ENCODE measurements around the gene TBX2. TPM values are rescaled to one million over a fixed set of nuclear protein-coding genes. Genes with fewer than 3 reads are reported as not detected.

TBX2 gene
- total RNA-seq, 2 donors from 2014 or later = 0.10 to 0.44 TPM

- Mint-ChIP-seq H3K4me3 (peak overlapping the region; percentile 83 to 84), H3K9me3 (no peaks in the 10 kb centered on the region), H3K4me1 (ENCODE audit: low read depth) (peaks cover 22% of the 10 kb centered on the region), H3K36me3 (ENCODE audit: insufficient read depth in 2 of 2) (no peaks in the 10 kb centered on the region), H3K27me3 (ENCODE audit: low read depth) (peaks cover 36% of the 10 kb centered on the region), H3K27ac (no peak overlapping the region)
- peak; percentile 14 to 18 for ATAC-seq (replicated peaks in 1 of 2)
- DNase-seq = peak in 1 of 2 donors; percentile 47
Measured at GRCh38 chr17:61411261-61412142, 11.9 kb downstream of the TBX2 start.

GRCh38 chr17:61412143-61412859, 12.7 kb downstream of the TBX2 start:
- peaks cover 28% of the 10 kb centered on the region for H3K27me3 Mint-ChIP-seq (ENCODE audit: low read depth)
- H3K4me3 Mint-ChIP-seq = peak overlapping the region; percentile 83 to 84
- H3K4me1 Mint-ChIP-seq (ENCODE audit: low read depth) = peaks cover 27% of the 10 kb centered on the region
- ATAC-seq (replicated peaks in 1 of 2) (peak; percentile 75), DNase-seq (peak; percentile 80 to 88)
- H3K36me3 Mint-ChIP-seq (ENCODE audit: insufficient read depth in 2 of 2) = no peaks in the 10 kb centered on the region
- H3K9me3 Mint-ChIP-seq = no peaks in the 10 kb centered on the region
- H3K27ac Mint-ChIP-seq = no peak overlapping the region

- peak overlapping the region; percentile 65 to 74 for H3K4me3 Mint-ChIP-seq
- H3K27me3 Mint-ChIP-seq (ENCODE audit: low read depth) = peaks cover 20% of the 10 kb centered on the region
- DNase-seq = no peak
- no peaks in the 10 kb centered on the region for H3K9me3 Mint-ChIP-seq
- no peak for ATAC-seq (replicated peaks in 1 of 2)
- no peak overlapping the region for H3K27ac Mint-ChIP-seq
- no peaks in the 10 kb centered on the region for H3K36me3 Mint-ChIP-seq (ENCODE audit: insufficient read depth in 2 of 2)
- H3K4me1 Mint-ChIP-seq (ENCODE audit: low read depth) = peaks cover 22% of the 10 kb centered on the region
Measured at GRCh38 chr17:61412860-61413660, 13.4 kb downstream of the TBX2 start.

GRCh38 chr17:61413661-61414126, 14.1 kb downstream of the TBX2 start:
- H3K27ac Mint-ChIP-seq = no peak overlapping the region
- H3K4me1 Mint-ChIP-seq (ENCODE audit: low read depth) = peaks cover 16% of the 10 kb centered on the region
- ATAC-seq (replicated peaks in 1 of 2) = no peak
- H3K36me3 Mint-ChIP-seq (ENCODE audit: insufficient read depth in 2 of 2) = no peaks in the 10 kb centered on the region
- H3K27me3 Mint-ChIP-seq (ENCODE audit: low read depth) = peaks cover 15% of the 10 kb centered on the region
- no peaks in the 10 kb centered on the region for H3K9me3 Mint-ChIP-seq
- peak overlapping the region in 1 of 2 donors; percentile 48 for H3K4me3 Mint-ChIP-seq
- no peak for DNase-seq

GRCh38 chr17:61414141-61414935, 14.7 kb downstream of the TBX2 start:
- peaks cover 17% of the 10 kb centered on the region for H3K27me3 Mint-ChIP-seq (ENCODE audit: low read depth)
- no peak overlapping the region for H3K4me3 Mint-ChIP-seq
- H3K4me1 Mint-ChIP-seq (ENCODE audit: low read depth) = peaks cover 14% of the 10 kb centered on the region
- no peak for DNase-seq
- H3K9me3 Mint-ChIP-seq = no peaks in the 10 kb centered on the region
- no peak overlapping the region for H3K27ac Mint-ChIP-seq
- ATAC-seq (replicated peaks in 1 of 2) = no peak
- H3K36me3 Mint-ChIP-seq (ENCODE audit: insufficient read depth in 2 of 2) = no peaks in the 10 kb centered on the region

GRCh38 chr17:61414936-61415251, 15.3 kb downstream of the TBX2 start:
- DNase-seq (no peak), ATAC-seq (replicated peaks in 1 of 2) (no peak)
- H3K27me3 Mint-ChIP-seq (ENCODE audit: low read depth) = peaks cover 21% of the 10 kb centered on the region
- H3K27ac Mint-ChIP-seq = no peak overlapping the region
- H3K36me3 Mint-ChIP-seq (ENCODE audit: insufficient read depth in 2 of 2) = no peaks in the 10 kb centered on the region
- no peak overlapping the region for H3K4me3 Mint-ChIP-seq
- H3K9me3 Mint-ChIP-seq = no peaks in the 10 kb centered on the region
- H3K4me1 Mint-ChIP-seq (ENCODE audit: low read depth) = peaks cover 13% of the 10 kb centered on the region

- H3K27me3 Mint-ChIP-seq (ENCODE audit: low read depth) = peaks cover 21% of the 10 kb centered on the region
- no peak overlapping the region for H3K27ac Mint-ChIP-seq
- H3K9me3 Mint-ChIP-seq = no peaks in the 10 kb centered on the region
- H3K4me3 Mint-ChIP-seq = no peak overlapping the region
- DNase-seq = no peak
- ATAC-seq (replicated peaks in 1 of 2) = no peak
- no peaks in the 10 kb centered on the region for H3K36me3 Mint-ChIP-seq (ENCODE audit: insufficient read depth in 2 of 2)
- H3K4me1 Mint-ChIP-seq (ENCODE audit: low read depth) = peaks cover 6% of the 10 kb centered on the region
Measured at GRCh38 chr17:61415374-61416210, 15.9 kb downstream of the TBX2 start.

GRCh38 chr17:61416211-61416539, 16.5 kb downstream of the TBX2 start:
- ATAC-seq (replicated peaks in 1 of 2) (no peak), DNase-seq (no peak)
- no peaks in the 10 kb centered on the region for H3K9me3 Mint-ChIP-seq
- H3K27me3 Mint-ChIP-seq (ENCODE audit: low read depth) = peaks cover 25% of the 10 kb centered on the region
- no peak overlapping the region for H3K4me3 Mint-ChIP-seq
- H3K4me1 Mint-ChIP-seq (ENCODE audit: low read depth) = peaks cover 5% of the 10 kb centered on the region
- H3K27ac Mint-ChIP-seq = no peak overlapping the region
- H3K36me3 Mint-ChIP-seq (ENCODE audit: insufficient read depth in 2 of 2) = no peaks in the 10 kb centered on the region

GRCh38 chr17:61416540-61417363, 17.1 kb downstream of the TBX2 start:
- H3K9me3 Mint-ChIP-seq = no peaks in the 10 kb centered on the region
- ATAC-seq (replicated peaks in 1 of 2) (peak; percentile 60 to 63), DNase-seq (peak; percentile 69 to 72)
- H3K36me3 Mint-ChIP-seq (ENCODE audit: insufficient read depth in 2 of 2) = no peaks in the 10 kb centered on the region
- H3K4me1 Mint-ChIP-seq (ENCODE audit: low read depth) = peaks cover 5% of the 10 kb centered on the region
- H3K27me3 Mint-ChIP-seq (ENCODE audit: low read depth) = peaks cover 31% of the 10 kb centered on the region
- no peak overlapping the region for H3K27ac Mint-ChIP-seq
- no peak overlapping the region for H3K4me3 Mint-ChIP-seq

GRCh38 chr17:61418449-61418848, 18.8 kb downstream of the TBX2 start:
- H3K27me3 Mint-ChIP-seq (ENCODE audit: low read depth) = peaks cover 48% of the 10 kb centered on the region
- H3K9me3 Mint-ChIP-seq = no peaks in the 10 kb centered on the region
- peaks cover 5% of the 10 kb centered on the region for H3K4me1 Mint-ChIP-seq (ENCODE audit: low read depth)
- no peak for ATAC-seq (replicated peaks in 1 of 2)
- no peak overlapping the region for H3K27ac Mint-ChIP-seq
- no peaks in the 10 kb centered on the region for H3K36me3 Mint-ChIP-seq (ENCODE audit: insufficient read depth in 2 of 2)
- no peak for DNase-seq
- no peak overlapping the region for H3K4me3 Mint-ChIP-seq

GRCh38 chr17:61419496-61420046, 19.9 kb downstream of the TBX2 start:
- no peak for DNase-seq
- H3K27me3 Mint-ChIP-seq (ENCODE audit: low read depth) = peaks cover 48% of the 10 kb centered on the region

More at GRCh38 chr17:61419496-61420046, 19.9 kb downstream of the TBX2 start:
- Mint-ChIP-seq H3K36me3 (ENCODE audit: insufficient read depth in 2 of 2) (no peaks in the 10 kb centered on the region), H3K27ac (no peak overlapping the region), H3K4me3 (no peak overlapping the region), H3K4me1 (ENCODE audit: low read depth) (peaks cover 5% of the 10 kb centered on the region), H3K9me3 (no peaks in the 10 kb centered on the region)
- ATAC-seq (replicated peaks in 1 of 2) = no peak
